SIG-M5 treated with dmso at 0.1 percent for 504 hours (cell line): ENCODE measurements around the gene GTF2A2.

Experiments used
- DNase-seq: peaks from one replicate; lab custom pipeline; 2025; ENCODE audit not compliant: unreplicated experiment; lab: John Stamatoyannopoulos, UW

Gene GTF2A2

DNA sequence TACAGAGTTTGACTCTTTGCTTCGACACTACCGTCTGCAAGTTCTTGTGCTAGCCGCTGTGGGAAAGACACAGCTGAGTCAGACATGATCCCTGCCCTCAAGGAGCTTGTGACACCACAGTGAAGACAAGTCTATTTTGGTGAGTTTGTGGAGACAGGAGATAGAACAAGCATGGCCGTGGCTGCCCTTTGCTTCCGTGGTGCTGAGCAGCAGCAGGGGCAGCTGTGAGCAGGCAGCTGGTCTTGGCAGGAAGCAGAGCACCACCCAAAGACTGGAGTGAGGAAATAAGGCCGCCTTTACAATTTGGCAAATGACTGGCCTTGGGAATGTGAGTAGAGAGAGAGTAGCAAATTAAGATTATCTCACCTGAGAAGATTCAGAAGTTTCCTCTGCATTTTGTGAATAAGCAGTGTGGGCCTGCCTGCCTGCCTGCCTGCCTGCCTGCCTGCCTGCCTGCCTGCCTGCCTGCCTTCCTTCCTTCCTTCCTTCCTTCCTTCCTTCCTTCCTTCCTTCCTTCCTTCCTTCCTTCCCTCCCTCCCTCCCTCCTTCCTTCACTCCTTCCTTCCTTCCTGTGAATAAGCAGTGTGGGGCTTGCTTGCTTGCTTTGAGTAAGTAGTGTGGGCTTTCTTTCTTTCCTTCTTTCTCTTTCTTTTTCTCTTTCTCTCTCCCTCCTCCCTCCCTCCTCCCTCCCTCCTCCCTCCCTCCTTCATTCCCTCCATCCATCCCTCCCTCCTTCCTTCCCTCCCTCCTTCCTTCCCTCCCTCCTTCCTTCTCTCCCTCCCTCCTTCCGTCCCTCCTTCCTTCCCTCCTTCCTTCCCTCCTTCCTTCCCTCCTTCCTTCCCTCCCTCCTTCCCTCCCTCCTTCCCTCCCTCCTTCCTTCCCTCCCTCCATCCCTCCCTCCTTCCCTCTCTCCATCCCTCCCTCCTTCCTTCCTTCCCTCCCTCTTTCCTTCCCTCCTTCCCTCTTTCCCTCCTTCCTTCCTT, 47.3 kb downstream of the GTF2A2 start:
- no peak for DNase-seq

DNA sequence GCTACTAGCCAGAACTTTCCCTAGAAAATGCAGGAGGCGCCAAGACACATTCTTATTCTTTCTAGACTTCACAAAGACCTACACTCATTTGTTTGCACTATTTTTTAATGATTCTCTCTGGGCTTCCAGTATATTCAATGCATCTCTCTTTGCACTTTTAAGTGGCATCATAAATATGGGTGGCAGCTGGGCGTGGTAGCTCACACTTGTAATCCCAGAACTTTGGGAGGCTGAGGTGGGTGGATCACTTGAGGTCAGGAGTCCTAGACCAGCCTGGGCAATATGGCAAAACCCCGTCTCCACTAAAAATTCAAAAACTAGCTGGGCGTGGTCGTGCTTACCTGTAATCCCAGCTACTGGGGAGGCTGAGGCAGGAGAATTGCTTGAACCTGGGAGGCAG, 51.3 kb downstream of the GTF2A2 start:
- no peak for DNase-seq

DNA sequence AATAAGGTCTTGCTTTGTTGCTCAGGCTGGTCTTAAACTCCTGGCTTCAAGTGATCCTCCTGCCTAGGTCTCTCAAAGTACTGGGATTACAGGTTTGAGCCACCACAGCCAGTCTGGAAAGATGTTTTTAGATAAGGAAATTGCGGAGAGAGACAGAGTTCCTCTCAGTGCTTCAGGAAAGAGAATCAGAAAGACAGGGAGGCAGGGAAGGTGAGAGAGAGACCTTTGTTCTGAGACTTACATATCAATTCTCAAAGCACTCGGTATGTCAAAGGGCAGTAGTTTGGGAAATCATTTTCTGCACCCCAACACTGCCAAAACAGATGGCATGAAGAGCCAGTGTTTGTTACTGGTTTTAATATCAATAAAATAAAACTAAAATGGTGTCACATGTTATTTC, 58.9 kb downstream of the GTF2A2 start:
- DNase-seq: no peak

- DNase-seq: no peak
These were observed 60.7 kb downstream of the GTF2A2 start for GRCh38 chr15:59596640-59597039.

DNA sequence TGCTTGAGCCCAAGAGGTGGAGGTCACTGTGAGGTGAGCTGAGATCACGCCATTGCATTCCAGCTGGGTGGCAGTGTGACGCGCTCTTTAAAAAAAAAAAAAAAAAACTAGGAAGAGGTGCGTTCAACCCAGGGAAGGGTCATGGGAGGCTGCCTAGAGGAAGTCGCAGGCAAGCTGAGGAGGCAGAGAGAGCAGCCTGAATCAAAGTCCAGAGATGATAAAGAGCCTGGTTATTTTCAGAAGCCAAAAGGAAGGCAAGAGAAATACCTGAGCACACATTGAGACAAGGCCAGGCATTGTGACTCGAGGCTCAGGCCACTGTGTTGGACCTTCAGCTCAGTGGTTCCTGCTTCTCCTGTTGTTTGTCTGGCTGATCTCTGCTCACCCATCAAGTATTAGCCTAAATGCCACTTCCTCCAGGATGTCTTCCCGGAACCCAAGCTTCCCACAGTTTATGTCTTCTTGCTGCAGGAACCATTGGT, 61.8 kb downstream of the GTF2A2 start:
- DNase-seq: no peak

DNA sequence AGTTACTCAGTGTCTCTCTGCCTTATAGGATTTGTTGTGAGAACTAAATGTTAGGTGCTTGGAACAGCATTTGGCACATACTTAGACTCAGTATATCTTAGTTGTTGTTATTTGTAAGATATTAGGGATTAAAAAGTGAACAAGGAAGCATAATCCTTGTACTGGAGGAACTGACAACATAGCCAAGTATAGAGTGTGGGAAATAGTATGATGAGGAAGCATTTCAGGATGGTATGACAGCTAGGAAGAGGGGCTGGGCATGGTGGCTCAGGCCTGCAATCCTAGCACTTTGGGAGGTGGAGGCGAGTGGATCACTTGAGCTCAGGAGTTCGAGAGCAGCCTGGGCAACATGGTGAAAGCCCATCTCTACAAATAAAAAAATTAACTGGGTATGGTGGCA, 62.3 kb downstream of the GTF2A2 start:
- no peak for DNase-seq

DNA sequence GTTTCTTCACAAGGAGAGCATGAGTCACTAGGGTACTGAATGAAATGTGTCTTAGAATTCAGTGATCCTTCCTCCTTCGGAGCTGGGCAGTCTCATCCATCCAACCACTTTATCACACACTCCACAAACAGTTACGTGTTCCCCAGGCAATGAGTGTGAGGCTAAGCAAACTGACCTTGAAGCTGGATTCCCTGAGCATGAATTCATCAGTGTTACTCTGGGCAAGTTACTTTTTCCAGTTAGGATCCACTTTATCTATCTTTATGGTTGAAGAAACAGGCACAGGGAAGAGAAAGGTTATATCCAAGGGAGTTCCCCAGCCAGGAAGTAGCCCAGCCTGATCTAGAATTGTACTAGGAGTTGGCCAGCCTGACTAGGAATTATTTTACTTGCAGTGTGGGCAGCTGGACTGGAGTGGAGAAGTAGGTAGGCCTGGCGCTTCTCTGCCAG, 62.8 kb downstream of the GTF2A2 start:
- DNase-seq: no peak

GRCh38 chr15:59591356-59591755, 66.0 kb downstream of the GTF2A2 start:
- no peak for DNase-seq

DNA sequence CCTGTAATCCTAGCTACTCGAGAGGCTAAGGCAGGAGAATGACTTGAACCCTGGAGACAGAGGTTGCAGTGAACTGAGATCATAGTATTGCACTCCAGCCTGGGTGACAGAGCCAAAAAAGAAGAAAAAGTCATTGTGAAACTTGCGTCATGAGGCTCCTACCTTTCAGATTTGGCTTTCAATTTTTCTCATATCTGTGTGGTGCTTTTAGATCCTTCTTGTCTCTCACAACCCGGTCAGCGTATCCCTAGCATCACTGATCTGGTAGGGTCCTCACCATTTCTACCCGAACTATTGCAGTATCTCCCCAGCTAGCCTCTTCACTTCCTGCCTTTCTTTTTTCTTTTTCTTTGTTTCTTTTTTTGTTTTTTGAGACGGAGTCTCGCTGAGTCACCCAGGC, 67.3 kb downstream of the GTF2A2 start:
- DNase-seq: no peak
